ENCODE results near the gene ADORA1. TPM values are rescaled to one million over a fixed set of nuclear protein-coding genes. Genes with fewer than 3 reads are reported as not detected.

Gene ADORA1
- total and polyA plus RNA-seq, 4 donors = 0.71 to 2.5 TPM; not detected in 2

GRCh38 chr1:203169770-203170520, 42.4 kb downstream of the ADORA1 start:
- ATAC-seq (ENCODE audit: low FRiP score) (no peak), DNase-seq (peak in 1 of 2 donors; percentile 70)
- Histone ChIP-seq H3K9me3 (ENCODE audit: control insufficient read depth, low read length) (no peaks in the 10 kb centered on the region), H3K27me3 (ENCODE audit: control insufficient read depth in 1 of 2, insufficient read depth in 2 of 2, low read length in 1 of 2) (no peaks in the 10 kb centered on the region), H3K27ac (ENCODE audit: low read depth in 1 of 2, low read length in 2 of 2) (no peak overlapping the region), H3K4me3 (ENCODE audit: low read length in 2 of 2) (no peak overlapping the region), H3K36me3 (ENCODE audit: control insufficient read depth in 1 of 2, insufficient read depth in 2 of 2, low read length in 1 of 2) (no peaks in the 10 kb centered on the region), H3K4me1 (ENCODE audit: control insufficient read depth in 1 of 2, insufficient read depth in 2 of 2, low read length in 2 of 2) (no peaks in the 10 kb centered on the region)
- WGBS, 2 donors = 87 to 89% methylated on average over 21 of the region's 21 CpGs
- intact Hi-C loops (cut with DNase I) = loop anchor here (5.0 to 10.0 kb wide), 3 partner anchors 45 to 133 kb away; no protein-coding TSS in a partner anchor

- H3K4me1 ChIP-seq (ENCODE audit: control insufficient read depth in 1 of 2, insufficient read depth in 2 of 2, low read length in 2 of 2) = no peaks in the 10 kb centered on the region
- H3K4me3 ChIP-seq (ENCODE audit: low read length in 2 of 2) = no peak overlapping the region
- H3K36me3 ChIP-seq (ENCODE audit: control insufficient read depth in 1 of 2, insufficient read depth in 2 of 2, low read length in 1 of 2) = no peaks in the 10 kb centered on the region
- no peak for ATAC-seq (ENCODE audit: low FRiP score)
- WGBS, 2 donors = 81 to 85% methylated on average over 8 of the region's 8 CpGs
- H3K9me3 ChIP-seq (ENCODE audit: control insufficient read depth, low read length) = no peaks in the 10 kb centered on the region
- intact Hi-C loops (cut with DNase I) = loop anchor here (5.0 kb wide), 2 partner anchors 128 to 133 kb away; no protein-coding TSS in a partner anchor
- H3K27ac ChIP-seq (ENCODE audit: low read depth in 1 of 2, low read length in 2 of 2) = no peak overlapping the region
- no peaks in the 10 kb centered on the region for H3K27me3 ChIP-seq (ENCODE audit: control insufficient read depth in 1 of 2, insufficient read depth in 2 of 2, low read length in 1 of 2)
- peak in 1 of 2 donors; percentile 34 for DNase-seq
These were observed 43.3 kb downstream of the ADORA1 start for GRCh38 chr1:203170625-203171330.

GRCh38 chr1:203171341-203172183, 44.0 kb downstream of the ADORA1 start:
- no peak for ATAC-seq (ENCODE audit: low FRiP score)
- no peaks in the 10 kb centered on the region for H3K4me1 ChIP-seq (ENCODE audit: control insufficient read depth in 1 of 2, insufficient read depth in 2 of 2, low read length in 2 of 2)
- H3K36me3 ChIP-seq (ENCODE audit: control insufficient read depth in 1 of 2, insufficient read depth in 2 of 2, low read length in 1 of 2) = no peaks in the 10 kb centered on the region
- intact Hi-C loops (cut with DNase I) = loop anchor here (5.0 kb wide), 2 partner anchors 129 to 134 kb away; no protein-coding TSS in a partner anchor
- H3K9me3 ChIP-seq (ENCODE audit: control insufficient read depth, low read length) = no peaks in the 10 kb centered on the region
- H3K27me3 ChIP-seq (ENCODE audit: control insufficient read depth in 1 of 2, insufficient read depth in 2 of 2, low read length in 1 of 2) = no peaks in the 10 kb centered on the region
- no peak overlapping the region for H3K4me3 ChIP-seq (ENCODE audit: low read length in 2 of 2)
- peak in 1 of 2 donors; percentile 71 for DNase-seq
- WGBS, 2 donors = 94% methylated on average over 22 of the region's 22 CpGs
- no peak overlapping the region for H3K27ac ChIP-seq (ENCODE audit: low read depth in 1 of 2, low read length in 2 of 2)

- ATAC-seq (ENCODE audit: low FRiP score) = no peak
These were observed 44.9 kb downstream of the ADORA1 start for GRCh38 chr1:203172184-203173010.

GRCh38 chr1:203173011-203173555, 45.6 kb downstream of the ADORA1 start:
- WGBS, 2 donors = 82 to 84% methylated on average over 2 of the region's 2 CpGs
- H3K27me3 ChIP-seq (ENCODE audit: control insufficient read depth in 1 of 2, insufficient read depth in 2 of 2, low read length in 1 of 2) = no peaks in the 10 kb centered on the region
- no peak overlapping the region for H3K4me3 ChIP-seq (ENCODE audit: low read length in 2 of 2)
- H3K27ac ChIP-seq (ENCODE audit: low read depth in 1 of 2, low read length in 2 of 2) = no peak overlapping the region
- ATAC-seq (ENCODE audit: low FRiP score) = no peak
- H3K36me3 ChIP-seq (ENCODE audit: control insufficient read depth in 1 of 2, insufficient read depth in 2 of 2, low read length in 1 of 2) = no peaks in the 10 kb centered on the region
- peak in 1 of 2 donors; percentile 40 for DNase-seq
- intact Hi-C loops (cut with DNase I) = loop anchor here (5.0 kb wide), 2 partner anchors 131 to 136 kb away; no protein-coding TSS in a partner anchor
- no peaks in the 10 kb centered on the region for H3K4me1 ChIP-seq (ENCODE audit: control insufficient read depth in 1 of 2, insufficient read depth in 2 of 2, low read length in 2 of 2)
- no peaks in the 10 kb centered on the region for H3K9me3 ChIP-seq (ENCODE audit: control insufficient read depth, low read length)

More at GRCh38 chr1:203172184-203173010, 44.9 kb downstream of the ADORA1 start:
- H3K27ac ChIP-seq (ENCODE audit: low read depth in 1 of 2, low read length in 2 of 2) = no peak overlapping the region
- no peak overlapping the region for H3K4me3 ChIP-seq (ENCODE audit: low read length in 2 of 2)
- H3K4me1 ChIP-seq (ENCODE audit: control insufficient read depth in 1 of 2, insufficient read depth in 2 of 2, low read length in 2 of 2) = no peaks in the 10 kb centered on the region
- 54 to 62% methylated on average over 7 to 8 of the region's 8 CpGs for WGBS, 2 donors
- H3K9me3 ChIP-seq (ENCODE audit: control insufficient read depth, low read length) = no peaks in the 10 kb centered on the region
- H3K27me3 ChIP-seq (ENCODE audit: control insufficient read depth in 1 of 2, insufficient read depth in 2 of 2, low read length in 1 of 2) = no peaks in the 10 kb centered on the region
- intact Hi-C loops (cut with DNase I) = loop anchor here (5.0 kb wide), 2 partner anchors 130 to 135 kb away; no protein-coding TSS in a partner anchor
- no peaks in the 10 kb centered on the region for H3K36me3 ChIP-seq (ENCODE audit: control insufficient read depth in 1 of 2, insufficient read depth in 2 of 2, low read length in 1 of 2)
- DNase-seq = peak; percentile 66 to 82

- H3K4me3 ChIP-seq (ENCODE audit: low read length in 2 of 2) = no peak overlapping the region
- no peaks in the 10 kb centered on the region for H3K9me3 ChIP-seq (ENCODE audit: control insufficient read depth, low read length)
- 85 to 87% methylated on average over 5 of the region's 5 CpGs for WGBS, 2 donors
- intact Hi-C loops (cut with DNase I) = loop anchor here (5.0 kb wide), 2 partner anchors 131 to 136 kb away; no protein-coding TSS in a partner anchor
- DNase-seq (peak in 1 of 2 donors; percentile 46), ATAC-seq (ENCODE audit: low FRiP score) (no peak)
- no peaks in the 10 kb centered on the region for H3K4me1 ChIP-seq (ENCODE audit: control insufficient read depth in 1 of 2, insufficient read depth in 2 of 2, low read length in 2 of 2)
- H3K27me3 ChIP-seq (ENCODE audit: control insufficient read depth in 1 of 2, insufficient read depth in 2 of 2, low read length in 1 of 2) = no peaks in the 10 kb centered on the region
- H3K27ac ChIP-seq (ENCODE audit: low read depth in 1 of 2, low read length in 2 of 2) = no peak overlapping the region
- H3K36me3 ChIP-seq (ENCODE audit: control insufficient read depth in 1 of 2, insufficient read depth in 2 of 2, low read length in 1 of 2) = no peaks in the 10 kb centered on the region
These were observed 46.0 kb downstream of the ADORA1 start for GRCh38 chr1:203173566-203173965.

- H3K9me3 ChIP-seq (ENCODE audit: control insufficient read depth, low read length) = no peaks in the 10 kb centered on the region
- no peaks in the 10 kb centered on the region for H3K36me3 ChIP-seq (ENCODE audit: control insufficient read depth in 1 of 2, insufficient read depth in 2 of 2, low read length in 1 of 2)
- H3K4me1 ChIP-seq (ENCODE audit: control insufficient read depth in 1 of 2, insufficient read depth in 2 of 2, low read length in 2 of 2) = no peaks in the 10 kb centered on the region
- no peak overlapping the region for H3K27ac ChIP-seq (ENCODE audit: low read depth in 1 of 2, low read length in 2 of 2)
- DNase-seq (peak in 1 of 2 donors; percentile 59), ATAC-seq (ENCODE audit: low FRiP score) (no peak)
- intact Hi-C loops (cut with DNase I) = loop anchor here (5.0 kb wide), 2 partner anchors 132 to 137 kb away; no protein-coding TSS in a partner anchor
- WGBS, 2 donors = 94 to 95% methylated on average over 12 of the region's 12 CpGs
- no peak overlapping the region for H3K4me3 ChIP-seq (ENCODE audit: low read length in 2 of 2)
- H3K27me3 ChIP-seq (ENCODE audit: control insufficient read depth in 1 of 2, insufficient read depth in 2 of 2, low read length in 1 of 2) = no peaks in the 10 kb centered on the region
These were observed 46.9 kb downstream of the ADORA1 start for GRCh38 chr1:203174324-203174985.

Measured in aorta (tissue), 5 donors.